ES-I3 (cell line): ENCODE results near the gene CTDP1.
A peak's percentile ranks its signal among the peaks of the same experiment; 100 is the strongest.

Experiments
- H3K36me3 ChIP-seq: 2 replicates; pipeline ENCODE4 v1.6.1; 2013; ENCODE audit warnings: mild to moderate bottlenecking, low read length, control low read depth, moderate library complexity; ENCODE audit not compliant: insufficient read depth
- H3K4me1 ChIP-seq: 2 replicates; pipeline ENCODE4 v1.6.1; 2013; ENCODE audit warnings: mild to moderate bottlenecking, control low read depth, low read length; ENCODE audit not compliant: insufficient read depth
- H3K9ac ChIP-seq: 2 replicates; pipeline ENCODE4 v1.6.1; 2013; ENCODE audit warnings: low read depth, mild to moderate bottlenecking, low read length, moderate library complexity
- H3K9me3 ChIP-seq: 2 replicates; pipeline ENCODE4 v1.6.1; 2013; ENCODE audit warnings: mild to moderate bottlenecking, low read length, moderate library complexity; ENCODE audit not compliant: control insufficient read depth, insufficient read depth

CTDP1 gene

GRCh38 chr18:79780547-79780946 lies 100.9 kb downstream of the CTDP1 start:
- no peak overlapping the region for H3K9ac ChIP-seq

GRCh38 chr18:79781331-79781941 lies 101.8 kb downstream of the CTDP1 start:
- H3K4me1 ChIP-seq, result no peaks in the 10 kb centered on the region
- H3K36me3 ChIP-seq, result no peaks in the 10 kb centered on the region
- no peak overlapping the region for H3K9ac ChIP-seq
- H3K9me3 ChIP-seq, result no peaks in the 10 kb centered on the region

More at GRCh38 chr18:79780547-79780946, 100.9 kb downstream of the CTDP1 start:
- Histone ChIP-seq H3K36me3 (no peaks in the 10 kb centered on the region), H3K4me1 (no peaks in the 10 kb centered on the region), H3K9me3 (no peaks in the 10 kb centered on the region)

- no peaks in the 10 kb centered on the region for H3K9me3 ChIP-seq
- no peak overlapping the region for H3K9ac ChIP-seq
- H3K36me3 ChIP-seq, result no peaks in the 10 kb centered on the region
- H3K4me1 ChIP-seq, result no peaks in the 10 kb centered on the region
Observed at GRCh38 chr18:79782566-79783308, 103.1 kb downstream of the CTDP1 start.

GRCh38 chr18:79784071-79784913 lies 104.7 kb downstream of the CTDP1 start:
- no peak overlapping the region for H3K9ac ChIP-seq
- no peaks in the 10 kb centered on the region for H3K9me3 ChIP-seq
- no peaks in the 10 kb centered on the region for H3K36me3 ChIP-seq
- no peaks in the 10 kb centered on the region for H3K4me1 ChIP-seq

- H3K4me1 ChIP-seq, result no peaks in the 10 kb centered on the region
- no peak overlapping the region for H3K9ac ChIP-seq
- no peaks in the 10 kb centered on the region for H3K9me3 ChIP-seq
- H3K36me3 ChIP-seq, result no peaks in the 10 kb centered on the region
Observed at GRCh38 chr18:79784965-79785770, 105.6 kb downstream of the CTDP1 start.

GRCh38 chr18:79785831-79786230 lies 106.2 kb downstream of the CTDP1 start:
- no peaks in the 10 kb centered on the region for H3K9me3 ChIP-seq
- no peaks in the 10 kb centered on the region for H3K4me1 ChIP-seq
- no peak overlapping the region for H3K9ac ChIP-seq
- no peaks in the 10 kb centered on the region for H3K36me3 ChIP-seq

- H3K36me3 ChIP-seq, result no peaks in the 10 kb centered on the region
- H3K4me1 ChIP-seq, result no peaks in the 10 kb centered on the region
- H3K9me3 ChIP-seq, result no peaks in the 10 kb centered on the region
- no peak overlapping the region for H3K9ac ChIP-seq
Observed at GRCh38 chr18:79786304-79786703, 106.7 kb downstream of the CTDP1 start.

- no peaks in the 10 kb centered on the region for H3K4me1 ChIP-seq
- H3K9ac ChIP-seq, result no peak overlapping the region
- no peaks in the 10 kb centered on the region for H3K36me3 ChIP-seq
Observed at GRCh38 chr18:79786786-79787526, 107.4 kb downstream of the CTDP1 start.

GRCh38 chr18:79787527-79787864 lies 107.9 kb downstream of the CTDP1 start:
- no peaks in the 10 kb centered on the region for H3K36me3 ChIP-seq
- no peaks in the 10 kb centered on the region for H3K4me1 ChIP-seq
- no peak overlapping the region; the same call in 1 of the 2 replicates for H3K9ac ChIP-seq
- H3K9me3 ChIP-seq, result no peaks in the 10 kb centered on the region

More at GRCh38 chr18:79786786-79787526, 107.4 kb downstream of the CTDP1 start:
- H3K9me3 ChIP-seq, result no peaks in the 10 kb centered on the region

GRCh38 chr18:79787865-79788733 lies 108.5 kb downstream of the CTDP1 start:
- Histone ChIP-seq H3K36me3 (no peaks in the 10 kb centered on the region), H3K9me3 (no peaks in the 10 kb centered on the region), H3K9ac (peak overlapping the region; percentile 48), H3K4me1 (no peaks in the 10 kb centered on the region)

- H3K4me1 ChIP-seq, result no peaks in the 10 kb centered on the region
- H3K9ac ChIP-seq, result peak overlapping the region; percentile 48; the same call in 1 of the 2 replicates
- no peaks in the 10 kb centered on the region for H3K9me3 ChIP-seq
- no peaks in the 10 kb centered on the region for H3K36me3 ChIP-seq
Observed at GRCh38 chr18:79788734-79789085, 109.1 kb downstream of the CTDP1 start.

- Histone ChIP-seq H3K9ac (no peak overlapping the region), H3K4me1 (no peaks in the 10 kb centered on the region), H3K9me3 (no peaks in the 10 kb centered on the region), H3K36me3 (no peaks in the 10 kb centered on the region)
Observed at GRCh38 chr18:79789091-79789891, 109.7 kb downstream of the CTDP1 start.
